ENCODE data around the gene CCNI. TPM values are rescaled to one million over a fixed set of nuclear protein-coding genes. Genes with fewer than 3 reads are reported as not detected.
"Not testable (repeated sequence)": the region's sequence is repeated elsewhere in the genome, so short reads cannot be mapped to it uniquely, and the experiment has no call there.

The CCNI gene, protein sequence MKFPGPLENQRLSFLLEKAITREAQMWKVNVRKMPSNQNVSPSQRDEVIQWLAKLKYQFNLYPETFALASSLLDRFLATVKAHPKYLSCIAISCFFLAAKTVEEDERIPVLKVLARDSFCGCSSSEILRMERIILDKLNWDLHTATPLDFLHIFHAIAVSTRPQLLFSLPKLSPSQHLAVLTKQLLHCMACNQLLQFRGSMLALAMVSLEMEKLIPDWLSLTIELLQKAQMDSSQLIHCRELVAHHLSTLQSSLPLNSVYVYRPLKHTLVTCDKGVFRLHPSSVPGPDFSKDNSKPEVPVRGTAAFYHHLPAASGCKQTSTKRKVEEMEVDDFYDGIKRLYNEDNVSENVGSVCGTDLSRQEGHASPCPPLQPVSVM
- 221 TPM for total RNA-seq
- long read RNA-seq, transcript CCNI-201 (7 exons, 2,772 nt) = major isoform, 344 of 435 reads
- long read RNA-seq, partial matches to known transcripts = 11 of 435 reads
- long read RNA-seq, other reads (novel, unspliced or antisense) = 80 of 435 reads

DNA sequence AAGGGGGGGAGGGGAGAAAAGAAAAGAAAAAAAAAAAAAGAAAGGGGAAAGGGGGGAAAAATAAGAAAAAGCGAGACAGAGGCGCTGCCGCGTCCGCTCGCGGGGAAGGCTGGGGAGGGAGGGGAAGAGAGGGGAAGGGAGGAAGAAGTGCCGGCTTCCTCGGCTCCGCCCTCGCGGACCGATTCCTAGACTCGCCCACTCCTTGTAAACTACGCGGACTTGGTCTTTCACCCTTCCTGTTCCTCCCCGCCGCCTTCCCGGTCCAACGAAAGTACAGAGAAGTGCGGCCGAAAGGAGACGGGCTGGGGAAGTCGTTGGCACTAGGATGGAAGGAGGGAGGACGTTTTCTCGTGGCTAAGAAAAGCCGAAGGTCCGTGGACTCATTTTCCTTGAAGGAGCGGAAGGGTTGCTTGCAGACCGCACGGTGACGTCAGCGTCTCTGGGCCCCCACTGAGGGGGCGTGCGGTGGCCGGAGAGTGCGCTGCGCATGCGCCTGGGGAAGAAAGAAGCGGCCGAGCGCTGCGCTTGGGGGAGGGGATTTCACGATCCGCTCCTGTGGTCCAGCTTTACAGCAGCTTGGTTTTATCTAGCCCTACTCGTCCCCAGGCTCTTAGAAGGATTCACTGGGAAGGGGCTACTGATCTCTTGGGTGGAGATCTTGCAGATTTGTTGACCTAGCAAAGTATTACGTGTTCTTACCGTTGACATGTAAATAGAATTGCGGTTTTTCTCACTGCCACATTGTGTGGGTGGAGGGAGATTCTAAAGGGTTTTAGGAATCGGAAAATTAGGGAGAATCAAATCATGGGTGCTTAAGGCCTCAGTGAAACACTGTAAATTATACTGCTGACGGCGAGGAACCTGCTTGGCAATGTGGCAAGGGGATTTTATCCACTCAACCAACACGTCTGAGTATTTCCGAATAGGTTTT is at the start of gene CCNI:
TSS of gene CCNI (minus strand) at position 121 of the 931 bp plus-strand sequence. CDS start 9,627 bp downstream, outside the sequence.
- DNase-seq (ENCODE audit: low spot score) = peak; percentile 98

DNA sequence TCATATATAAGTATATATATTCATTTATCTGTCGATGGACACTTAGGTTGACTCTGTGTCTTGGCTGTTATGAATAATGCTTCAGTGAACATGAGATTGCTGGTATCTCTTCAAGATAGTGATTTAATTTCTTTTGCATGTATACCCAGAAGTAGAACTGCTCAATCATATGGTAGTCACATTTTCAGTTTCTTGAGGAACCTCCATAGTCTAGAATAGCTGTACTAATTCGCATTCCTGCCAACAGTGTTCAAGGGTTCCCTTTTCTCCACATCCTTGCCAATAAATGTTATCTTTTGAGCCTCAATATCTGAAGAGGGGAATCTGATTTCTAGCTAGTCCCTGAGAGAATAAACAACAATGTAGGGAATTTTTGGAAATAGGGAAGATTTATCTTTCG is 48.8 kb upstream of the CCNI start:
- DNase-seq (ENCODE audit: low spot score) = no peak

DNA sequence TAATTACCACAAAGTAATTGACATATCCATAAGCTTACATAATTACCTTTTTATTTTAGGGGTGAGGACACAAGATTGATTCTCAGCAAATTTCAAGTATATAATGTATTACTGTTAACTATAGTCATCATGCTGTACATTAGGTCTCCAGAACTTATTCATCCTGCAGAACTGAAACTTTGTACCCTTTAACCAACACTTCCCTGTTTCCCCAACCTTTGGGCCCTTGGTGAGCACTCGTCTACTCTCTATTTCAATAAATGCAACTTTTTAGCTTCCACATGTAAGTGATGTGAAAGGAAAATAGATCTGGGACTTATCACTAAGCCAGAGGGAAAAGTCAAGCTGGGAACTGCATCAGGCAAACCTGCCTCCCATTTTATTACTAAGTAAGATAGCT is 47.6 kb upstream of the CCNI start:
- no peak for DNase-seq (ENCODE audit: low spot score)

DNA sequence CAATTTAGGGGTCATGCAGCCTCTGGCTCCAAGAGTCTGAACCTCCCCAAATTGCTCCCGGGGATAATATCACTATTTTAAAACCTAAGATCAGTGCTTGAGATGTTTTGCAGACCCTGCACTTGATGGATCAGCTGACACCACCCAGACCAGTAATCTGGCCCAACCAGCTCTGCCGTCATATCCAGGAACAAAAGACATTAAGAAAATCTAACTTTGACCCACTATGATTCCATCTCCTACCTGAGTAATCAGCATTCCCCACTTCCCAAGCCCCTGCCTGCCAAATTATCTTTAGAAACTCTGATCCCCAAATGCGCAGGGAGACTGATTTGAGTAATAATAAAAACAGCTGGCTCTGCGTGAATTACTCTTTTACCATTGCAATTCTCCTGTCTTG is 46.9 kb upstream of the CCNI start:
- DNase-seq (ENCODE audit: low spot score) = no peak

DNA sequence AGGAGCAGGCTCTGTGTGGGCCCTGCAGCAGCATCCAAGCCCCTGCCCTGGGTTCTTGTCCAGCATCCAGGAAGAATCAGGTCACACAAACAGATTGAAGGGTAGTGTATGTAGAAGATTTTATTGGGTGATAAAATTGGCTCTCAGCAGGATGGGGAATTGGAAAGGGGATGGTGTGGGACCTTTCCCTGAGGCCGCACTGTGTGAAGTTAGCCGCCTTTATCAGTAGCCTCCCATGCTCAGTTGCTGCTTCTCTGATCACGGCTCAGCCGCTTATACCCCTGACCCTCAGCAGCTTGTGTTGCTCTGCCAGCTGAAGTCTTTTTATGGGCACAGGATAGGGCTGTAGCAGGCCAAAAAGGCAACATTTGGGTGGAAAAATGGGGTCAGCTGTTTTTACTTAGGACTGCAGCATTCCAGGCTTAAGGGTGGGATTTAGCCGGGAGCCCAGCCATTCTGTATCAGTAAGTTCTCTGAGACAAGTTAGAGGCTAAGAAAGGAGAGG is 46.0 kb upstream of the CCNI start:
- no peak for DNase-seq (ENCODE audit: low spot score)

DNA sequence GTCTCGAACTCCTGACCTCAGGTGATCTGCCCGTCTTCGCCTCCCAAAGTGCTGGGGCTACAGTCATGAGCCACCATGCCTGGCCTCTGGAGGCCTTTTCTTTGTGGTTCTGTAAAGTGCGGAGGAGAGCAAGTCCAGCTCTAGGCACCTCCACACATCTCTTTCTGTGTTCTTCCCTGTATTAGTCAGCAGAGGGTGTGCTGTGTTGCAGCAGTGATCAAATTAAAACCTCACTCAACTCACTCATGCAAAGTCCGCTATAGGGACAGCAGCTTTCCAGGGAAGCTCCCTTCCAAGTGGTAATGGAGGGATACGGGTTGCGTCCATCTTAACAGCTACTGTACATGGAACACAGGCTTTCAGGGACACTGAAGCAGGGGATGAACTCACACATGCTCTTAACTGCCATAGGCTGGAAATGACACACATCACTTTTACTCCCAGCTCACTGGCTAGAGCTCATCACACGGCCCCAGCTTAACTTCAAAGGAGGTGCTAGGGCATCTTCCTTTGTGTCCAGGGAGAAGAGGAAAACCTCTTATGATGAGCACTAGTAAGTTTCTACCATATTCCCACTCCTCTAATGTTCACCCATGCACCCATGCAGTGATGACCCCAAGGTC is 45.2 kb upstream of the CCNI start:
- DNase-seq (ENCODE audit: low spot score) = no peak

DNA sequence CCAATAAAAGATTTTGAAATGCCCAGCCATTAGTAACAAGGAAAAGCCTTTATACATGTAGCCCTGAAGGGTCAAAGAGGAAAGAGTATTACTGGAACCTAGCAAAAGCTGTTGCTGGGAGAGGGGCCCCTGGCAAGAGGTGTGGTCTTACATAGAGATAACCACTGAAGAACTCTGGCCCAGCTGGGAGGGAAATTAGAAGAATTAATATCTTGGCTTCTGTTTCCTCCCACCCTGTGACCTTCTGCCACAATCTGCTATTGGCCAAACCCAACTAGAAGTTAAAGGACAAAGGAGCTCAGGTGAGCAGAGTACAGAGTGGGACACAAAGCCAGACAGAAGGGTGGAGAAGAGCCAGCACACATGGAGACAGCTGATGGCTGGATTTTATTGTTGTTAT is 41.9 kb upstream of the CCNI start:
- DNase-seq (ENCODE audit: low spot score) = no peak

DNA sequence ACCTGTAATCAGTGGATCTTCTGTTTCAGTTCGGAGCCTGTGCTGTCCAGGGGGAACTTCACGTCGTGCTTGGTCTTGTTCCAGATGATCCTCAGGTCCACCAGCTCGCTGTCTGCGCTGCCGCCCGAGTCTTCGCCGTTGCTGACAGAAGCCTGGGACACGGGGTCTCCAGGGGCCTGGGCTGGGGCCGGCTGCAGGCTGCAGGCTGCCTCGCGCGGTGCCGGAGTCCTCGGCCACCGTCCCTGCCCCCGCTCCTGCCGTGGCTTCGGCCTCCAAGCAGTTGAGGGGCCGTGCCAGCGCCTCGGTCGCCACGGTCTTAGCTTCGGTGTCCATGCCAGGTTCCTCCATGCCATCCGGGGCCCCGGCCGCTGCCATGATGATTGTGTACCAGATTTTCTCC is 37.3 kb upstream of the CCNI start:
- no peak for DNase-seq (ENCODE audit: low spot score)

DNA sequence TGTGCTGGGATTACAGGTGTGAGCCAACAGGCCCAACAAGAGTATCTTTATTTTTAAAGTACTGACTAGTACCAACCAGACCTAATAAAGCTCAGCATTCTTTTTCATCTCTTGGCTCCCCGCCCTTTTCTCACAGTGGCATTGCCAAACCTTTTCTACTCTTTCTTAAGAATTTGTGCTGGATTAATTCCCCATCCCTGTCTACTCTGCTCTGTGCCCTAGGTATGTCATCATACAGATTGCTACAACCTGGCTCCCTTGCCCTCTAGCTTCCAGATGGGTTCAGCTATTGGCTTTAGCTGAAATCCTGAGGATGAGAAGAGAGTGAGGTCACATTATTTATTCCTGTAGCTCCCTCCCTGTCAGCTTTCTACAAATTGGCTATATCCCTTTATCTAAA is 34.9 kb upstream of the CCNI start:
- no peak for DNase-seq (ENCODE audit: low spot score)

DNA sequence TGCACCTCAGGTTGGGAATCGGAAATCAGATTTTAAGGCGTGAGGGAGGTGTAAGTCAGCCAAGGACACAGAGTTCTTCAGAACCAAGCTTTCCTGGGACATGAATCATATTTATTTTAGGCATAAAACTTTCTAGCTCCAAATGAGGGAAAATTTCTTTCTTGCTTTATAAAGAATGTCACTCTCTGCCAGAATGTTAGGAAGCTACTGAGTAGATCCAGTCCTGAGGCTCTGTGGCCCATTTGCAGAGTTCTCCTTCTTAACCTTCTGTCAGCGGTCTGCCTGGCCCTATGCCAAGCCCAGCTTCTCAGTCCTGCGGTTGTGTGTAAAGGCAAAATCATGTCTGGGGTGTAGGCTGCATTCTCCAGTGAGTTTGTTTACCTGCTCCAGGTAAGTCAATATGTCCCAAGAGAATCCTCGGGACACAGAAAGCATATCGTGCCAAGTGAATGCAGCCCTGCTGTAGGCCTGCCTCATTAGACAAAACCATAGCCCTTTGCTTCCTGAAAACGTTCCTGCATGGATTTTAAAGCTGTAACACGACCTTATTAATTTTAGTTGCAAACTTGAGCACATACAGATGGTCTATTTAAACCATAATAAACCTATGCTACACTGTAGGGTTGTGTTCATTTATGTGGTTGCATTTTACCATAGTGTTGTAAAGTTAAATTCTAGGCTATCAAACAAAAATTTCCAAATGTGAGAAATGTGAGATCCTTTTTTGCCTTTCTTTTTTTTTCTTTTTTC is 29.2 kb upstream of the CCNI start:
- no peak for DNase-seq (ENCODE audit: low spot score)

DNA sequence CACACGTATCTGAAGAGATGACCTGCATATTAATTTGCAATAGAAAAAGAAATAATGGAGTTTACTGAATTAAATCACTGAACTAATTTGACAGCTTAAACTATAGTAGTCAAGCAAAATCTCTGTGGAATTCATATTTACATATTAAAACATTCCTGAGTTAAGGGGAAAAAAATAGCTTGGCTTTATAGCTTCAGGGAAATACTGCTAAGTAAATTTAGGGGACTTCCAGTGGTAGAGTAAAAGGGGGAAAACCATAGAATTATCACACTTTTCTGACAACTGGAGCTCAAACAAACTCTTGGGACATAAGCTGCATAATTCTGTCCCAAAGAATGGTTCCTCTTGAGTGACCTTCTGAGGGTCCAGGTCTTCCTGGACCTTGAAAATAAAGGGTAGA is 28.6 kb upstream of the CCNI start:
- no peak for DNase-seq (ENCODE audit: low spot score)

DNA sequence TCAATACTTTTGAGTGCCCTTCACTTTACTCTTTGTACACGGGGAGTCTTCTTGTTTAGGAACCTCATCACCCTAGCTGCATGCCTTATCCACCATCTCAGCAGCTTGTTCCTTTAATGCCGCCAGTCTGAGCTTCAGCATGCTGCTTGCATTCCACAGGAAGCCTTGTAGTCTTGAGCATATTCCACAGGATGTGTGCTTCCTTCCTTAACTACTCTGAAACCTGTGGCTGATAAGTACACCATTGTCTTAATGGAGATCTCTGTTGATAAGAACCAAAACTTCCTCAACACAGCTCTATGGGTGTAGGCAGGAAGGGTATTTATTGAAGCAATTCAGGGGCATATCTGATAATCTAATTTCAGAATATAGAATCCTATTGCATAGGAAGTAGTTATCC is 24.4 kb upstream of the CCNI start:
- no peak for DNase-seq (ENCODE audit: low spot score)

DNA sequence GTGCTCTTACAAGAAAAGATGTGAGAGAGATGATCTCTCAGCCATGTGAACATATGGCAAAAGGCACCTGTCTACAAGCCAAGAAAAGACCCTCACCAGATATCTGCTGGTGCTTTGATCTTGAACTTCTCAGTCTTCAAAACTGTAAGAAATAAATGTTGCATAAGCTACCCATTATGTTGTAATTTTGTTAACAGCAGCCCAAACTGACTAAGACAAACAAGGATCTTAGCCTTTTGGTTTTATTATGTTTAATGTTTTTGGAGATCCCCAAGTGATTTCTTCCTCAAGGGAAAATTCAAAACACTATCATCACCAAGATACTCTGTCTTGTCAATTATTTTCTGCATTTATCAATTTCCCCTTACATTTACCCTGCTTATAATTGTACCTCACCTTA is 21.8 kb upstream of the CCNI start:
- no peak for DNase-seq (ENCODE audit: low spot score)

DNA sequence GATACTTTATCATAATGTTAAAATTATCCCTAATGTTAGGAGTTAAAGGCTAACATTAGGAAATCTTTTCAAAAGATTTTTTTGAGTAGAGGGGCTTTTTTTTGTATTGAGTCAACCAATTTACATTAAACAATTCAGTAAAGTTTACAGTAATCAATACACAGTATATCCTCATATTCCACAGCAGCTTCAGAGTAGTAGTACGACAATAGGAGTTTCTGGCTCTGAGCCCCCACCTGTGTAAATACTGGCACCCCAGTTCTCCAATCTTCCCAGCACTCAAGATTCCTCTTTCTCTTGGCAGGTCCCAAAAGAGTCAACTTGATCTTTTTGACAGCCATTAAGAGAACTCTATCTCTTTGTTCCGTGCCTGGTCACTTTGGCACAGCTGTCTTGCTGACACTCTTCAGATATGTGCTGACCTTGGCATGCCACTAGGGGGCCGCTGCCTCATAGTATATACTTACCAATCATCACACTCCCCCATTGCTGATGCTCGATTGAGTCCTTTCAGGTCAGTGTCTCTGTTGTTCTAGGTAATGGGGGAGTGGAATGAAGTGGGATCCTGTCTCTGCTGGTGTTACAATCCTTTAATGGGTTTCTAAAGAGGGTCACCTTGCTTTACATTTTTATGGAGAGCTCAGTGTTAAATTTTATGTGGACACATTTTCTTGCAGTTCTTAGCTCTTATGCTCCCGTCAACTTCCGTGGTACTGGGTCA is 19.5 kb upstream of the CCNI start:
- DNase-seq (ENCODE audit: low spot score) = no peak

DNA sequence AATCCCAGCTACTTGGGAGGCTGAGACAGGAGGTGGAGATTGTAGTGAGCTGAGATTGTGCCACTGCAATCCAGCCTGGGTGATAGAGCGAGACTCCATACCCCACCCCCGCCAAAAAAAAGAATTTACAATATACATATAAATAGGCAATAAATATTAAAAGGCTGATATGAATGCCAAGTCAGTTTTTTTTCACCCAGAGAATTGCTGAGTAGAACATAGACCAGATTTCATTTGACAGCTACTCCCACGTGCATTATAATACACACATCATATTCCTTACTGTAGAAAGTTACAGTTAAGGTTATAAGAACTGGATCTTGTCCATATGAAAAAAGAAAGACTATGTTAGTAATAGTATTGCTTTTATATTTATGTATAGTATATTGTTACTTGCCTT is 18.7 kb upstream of the CCNI start:
- no peak for DNase-seq (ENCODE audit: low spot score)

DNA sequence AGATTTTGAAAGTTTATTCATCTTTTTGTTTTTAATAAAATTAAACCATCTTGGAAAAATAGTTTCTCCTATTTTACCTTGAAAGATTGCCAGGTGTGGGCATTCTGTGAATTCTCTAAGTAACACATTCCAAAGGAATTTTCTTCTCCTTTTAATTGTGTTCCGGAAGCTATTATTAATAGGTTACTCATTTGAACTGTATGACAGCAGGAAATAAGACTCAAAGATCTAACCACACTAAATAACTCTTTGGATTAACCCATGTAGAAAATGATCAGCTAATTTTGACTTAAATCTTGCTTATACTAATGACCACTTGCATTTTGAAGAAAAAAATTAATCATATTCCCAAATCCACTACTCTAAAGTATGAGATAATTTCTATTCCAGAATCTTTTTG is 17.6 kb upstream of the CCNI start:
- DNase-seq (ENCODE audit: low spot score) = no peak

DNA sequence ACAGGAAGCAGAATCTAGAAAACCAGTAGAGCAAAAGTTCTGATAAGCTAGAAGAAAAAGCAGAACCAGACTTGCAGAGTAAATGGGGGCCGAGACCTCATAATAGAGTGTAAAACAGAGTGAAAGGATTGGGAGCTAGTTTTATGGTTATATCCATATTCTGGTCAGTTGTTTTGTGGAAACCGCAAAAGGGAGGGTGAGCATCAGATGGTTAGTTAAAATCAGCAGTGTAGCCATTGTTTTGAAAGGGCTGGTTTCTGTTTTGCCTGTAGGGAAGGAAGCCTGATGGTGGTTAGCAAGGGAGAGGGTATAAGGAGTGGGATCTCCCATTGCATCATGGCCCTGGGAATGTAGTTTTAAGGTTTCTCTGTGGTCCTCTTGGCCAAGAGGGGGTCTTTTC is 17.2 kb upstream of the CCNI start:
- no peak for DNase-seq (ENCODE audit: low spot score)

DNA sequence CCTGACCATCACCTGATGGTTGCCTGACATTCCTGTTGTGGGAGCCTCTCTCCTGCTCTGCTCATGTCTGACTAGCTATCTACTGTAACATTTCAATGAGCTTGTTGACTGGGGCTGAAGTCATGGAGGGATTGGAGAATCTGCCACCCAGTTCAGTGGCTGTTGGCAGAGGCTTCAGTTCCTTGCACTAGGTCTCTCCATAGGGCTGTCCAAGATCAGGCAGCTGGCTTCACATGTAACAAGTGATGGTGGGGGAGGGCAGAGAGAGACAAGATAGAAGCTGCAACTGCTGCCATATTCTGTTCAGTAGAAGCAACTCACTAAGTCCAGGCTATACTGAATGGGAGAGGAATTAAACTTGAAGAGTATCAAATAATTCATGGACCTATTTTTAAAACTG is 14.1 kb upstream of the CCNI start:
- no peak for DNase-seq (ENCODE audit: low spot score)

DNA sequence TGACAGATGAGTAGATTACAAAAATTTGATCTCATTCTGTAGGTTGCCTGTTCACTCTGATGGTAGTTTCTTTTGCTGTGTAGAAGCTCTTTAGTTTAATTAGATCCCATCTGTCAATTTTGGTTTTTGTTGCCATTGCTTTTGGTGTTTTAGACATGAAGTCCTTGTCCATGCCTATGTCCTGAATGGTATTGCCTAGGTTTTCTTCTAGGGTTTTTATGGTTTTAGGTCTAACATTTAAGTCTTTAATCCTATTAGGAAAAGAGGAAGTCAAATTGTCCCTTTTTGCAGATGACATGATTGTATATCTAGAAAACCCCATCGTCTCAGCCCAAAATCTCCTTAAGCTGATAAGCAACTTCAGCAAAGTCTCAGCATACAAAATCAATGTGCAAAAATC is 11.2 kb upstream of the CCNI start:
- DNase-seq (ENCODE audit: low spot score) = not testable (repeated sequence)

DNA sequence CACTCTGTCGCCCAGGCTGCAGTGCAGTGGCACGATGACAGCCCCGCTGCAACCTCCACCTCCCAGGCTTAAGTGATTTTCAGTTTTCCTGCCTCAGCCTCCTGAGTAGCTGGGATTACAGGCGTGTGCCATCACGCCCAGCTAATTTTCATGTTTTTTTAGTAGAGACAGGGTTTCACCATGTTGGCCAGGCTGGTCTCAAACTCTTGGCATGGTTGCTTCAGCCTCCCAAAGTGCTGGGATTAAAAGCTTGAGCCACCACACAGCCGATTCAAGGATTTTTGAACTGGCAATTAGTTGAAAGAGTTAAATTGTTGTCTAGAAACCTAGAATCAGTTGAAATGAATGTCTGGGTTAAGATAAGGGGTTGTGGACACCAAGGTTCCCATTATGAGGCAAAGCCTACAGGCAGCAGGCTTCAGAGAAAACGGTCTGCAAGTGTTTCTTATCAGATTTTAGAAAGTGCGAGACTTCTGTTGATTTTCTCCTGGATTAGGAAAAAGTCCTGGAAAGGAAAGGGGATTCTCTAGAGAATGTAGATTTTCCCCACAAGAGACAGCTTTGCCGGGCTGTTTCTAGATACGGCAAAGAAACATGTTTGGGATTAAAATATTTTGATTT is 8.3 kb upstream of the CCNI start:
- DNase-seq (ENCODE audit: low spot score) = no peak
